Activated T-helper 1 cell treated with anti-CD3 and anti-CD28 coated beads, Interleukin-12 subunit alpha, Interleukin-12 subunit beta, Interleukin-2, Interleukin-4 antibody, amounts not matched to agents 30 ng/mL and 10 ng/mL and 1 ng/mL, durations not matched to agents 14 hours and 24 hours and 36 hours (primary cell): ENCODE results near the gene FPR1. TPM values are rescaled to one million over a fixed set of nuclear protein-coding genes. Genes with fewer than 3 reads are reported as not detected.

ENCODE experiments used
- DNase-seq: peaks from one replicate; pipeline ENCODE4 v3.0.0; 2021; ENCODE audit warnings: low spot score
- H3K27ac Mint-ChIP-seq: one replicate; pipeline ENCODE4 v1.8.0; 2021; ENCODE audit warnings: mild to moderate bottlenecking, mixed read lengths
- H3K27me3 Mint-ChIP-seq: one replicate; pipeline ENCODE4 v1.8.0; 2022; ENCODE audit warnings: mild to moderate bottlenecking, moderate library complexity, mixed read lengths; ENCODE audit not compliant: insufficient read depth
- H3K36me3 Mint-ChIP-seq: one replicate; pipeline ENCODE4 v1.8.0; 2021; ENCODE audit warnings: low read depth, mixed read lengths
- H3K4me1 Mint-ChIP-seq: one replicate; pipeline ENCODE4 v1.8.0; 2021; ENCODE audit warnings: low read depth, mixed read lengths
- H3K4me3 Mint-ChIP-seq: one replicate; pipeline ENCODE4 v1.8.0; 2021; ENCODE audit warnings: mild to moderate bottlenecking, moderate library complexity, mixed read lengths
- H3K9me3 Mint-ChIP-seq: one replicate; pipeline ENCODE4 v1.8.0; 2021; ENCODE audit warnings: mixed read lengths
- intact Hi-C: fragments of 100-400 bp; cut with micrococcal nuclease; formaldehyde crosslinking; loops from one replicate; pipeline ENCODE4 v1.15.1; 2024
- total RNA-seq: library from RNA; stranded (reverse); gene quantifications from 2 replicates; pipeline ENCODE4 v1.2.3, GENCODE V29; 2022

The FPR1 gene
- total RNA-seq, 1 donor from 2014 or later = not detected

GRCh38 chr19:51703575-51704515 is 47.8 kb downstream of the FPR1 start:
- intact Hi-C loops = loop anchor here (1.0 to 2.0 kb wide), 5 partner anchors 14 to 485 kb away; no protein-coding TSS in a partner anchor
- H3K9me3 Mint-ChIP-seq = no peaks in the 10 kb centered on the region
- DNase-seq = peak; percentile 95
- peaks cover 30% of the 10 kb centered on the region for H3K4me1 Mint-ChIP-seq
- peaks cover 3% of the 10 kb centered on the region for H3K27me3 Mint-ChIP-seq
- H3K4me3 Mint-ChIP-seq = peak overlapping the region; percentile 87
- peaks cover 21% of the 10 kb centered on the region for H3K36me3 Mint-ChIP-seq
- peak overlapping the region; percentile 89 for H3K27ac Mint-ChIP-seq

- peaks cover 30% of the 10 kb centered on the region for H3K4me1 Mint-ChIP-seq
- intact Hi-C loops = loop anchor here (2.0 kb wide), 1 partner anchor 364 kb away; no protein-coding TSS in a partner anchor
- no peak for DNase-seq
- H3K27me3 Mint-ChIP-seq = peaks cover 2% of the 10 kb centered on the region
- H3K9me3 Mint-ChIP-seq = peaks cover 4% of the 10 kb centered on the region
- peak overlapping the region; percentile 89 for H3K27ac Mint-ChIP-seq
- H3K36me3 Mint-ChIP-seq = peaks cover 25% of the 10 kb centered on the region
- peak overlapping the region; percentile 87 for H3K4me3 Mint-ChIP-seq
Measured at GRCh38 chr19:51702825-51703574, 48.7 kb downstream of the FPR1 start.

- peaks cover 4% of the 10 kb centered on the region for H3K9me3 Mint-ChIP-seq
- intact Hi-C loops = loop anchor here (2.0 kb wide), 1 partner anchor 363 kb away; no protein-coding TSS in a partner anchor
- H3K4me3 Mint-ChIP-seq = peak overlapping the region; percentile 87
- H3K27ac Mint-ChIP-seq = peak overlapping the region; percentile 29
- no peak for DNase-seq
- H3K27me3 Mint-ChIP-seq = peaks cover 2% of the 10 kb centered on the region
- peaks cover 24% of the 10 kb centered on the region for H3K36me3 Mint-ChIP-seq
- H3K4me1 Mint-ChIP-seq = peaks cover 30% of the 10 kb centered on the region
Measured at GRCh38 chr19:51702103-51702824, 49.4 kb downstream of the FPR1 start.

GRCh38 chr19:51701468-51702100 is 50.1 kb downstream of the FPR1 start:
- Mint-ChIP-seq H3K4me1 (peaks cover 30% of the 10 kb centered on the region), H3K27me3 (peaks cover 2% of the 10 kb centered on the region), H3K36me3 (peaks cover 22% of the 10 kb centered on the region), H3K4me3 (no peak overlapping the region), H3K9me3 (peaks cover 4% of the 10 kb centered on the region), H3K27ac (no peak overlapping the region)
- DNase-seq = no peak
- intact Hi-C loops = loop anchor here (2.0 kb wide), 1 partner anchor 363 kb away; no protein-coding TSS in a partner anchor

GRCh38 chr19:51699170-51699569 is 52.5 kb downstream of the FPR1 start:
- intact Hi-C loops = no loop called here
- DNase-seq = no peak
- Mint-ChIP-seq H3K27ac (no peak overlapping the region), H3K4me3 (no peak overlapping the region), H3K4me1 (peaks cover 15% of the 10 kb centered on the region), H3K27me3 (peaks cover 2% of the 10 kb centered on the region), H3K36me3 (peaks cover 10% of the 10 kb centered on the region), H3K9me3 (peaks cover 4% of the 10 kb centered on the region)

- Mint-ChIP-seq H3K27ac (no peak overlapping the region), H3K9me3 (peaks cover 4% of the 10 kb centered on the region), H3K36me3 (peaks cover 10% of the 10 kb centered on the region), H3K4me1 (peaks cover 10% of the 10 kb centered on the region), H3K4me3 (no peak overlapping the region), H3K27me3 (peaks cover 2% of the 10 kb centered on the region)
- no peak for DNase-seq
- intact Hi-C loops = no loop called here
Measured at GRCh38 chr19:51698296-51698695, 53.4 kb downstream of the FPR1 start.

GRCh38 chr19:51697169-51697776 is 54.4 kb downstream of the FPR1 start:
- Mint-ChIP-seq H3K27me3 (no peaks in the 10 kb centered on the region), H3K4me1 (peaks cover under 1% of the 10 kb centered on the region), H3K36me3 (peaks cover 13% of the 10 kb centered on the region), H3K9me3 (peaks cover 4% of the 10 kb centered on the region), H3K27ac (no peak overlapping the region), H3K4me3 (no peak overlapping the region)
- DNase-seq = no peak
- intact Hi-C loops = no loop called here

GRCh38 chr19:51696606-51697005 is 55.1 kb downstream of the FPR1 start:
- Mint-ChIP-seq H3K36me3 (peaks cover 13% of the 10 kb centered on the region), H3K9me3 (peaks cover 4% of the 10 kb centered on the region), H3K27ac (no peak overlapping the region), H3K4me1 (no peaks in the 10 kb centered on the region), H3K27me3 (no peaks in the 10 kb centered on the region), H3K4me3 (no peak overlapping the region)
- intact Hi-C loops = no loop called here
- DNase-seq = no peak

Other genes with a start within 250 kb of the FPR1 start
- gene SIGLEC6, start 220.2 kb downstream of the FPR1 start, total RNA-seq = 0.98 and 1.6 TPM in 2 replicates
- gene ZNF175, start 180.6 kb downstream of the FPR1 start, total RNA-seq = 7.9 and 8.4 TPM in 2 replicates
- gene SIGLEC5, start 121.5 kb downstream of the FPR1 start, total RNA-seq = not detected in 2 replicates
- not detected in 2 replicates for gene SIGLEC14, start 105.1 kb downstream of the FPR1 start, total RNA-seq
- gene SPACA6, start 58.5 kb downstream of the FPR1 start, total RNA-seq = 6.8 and 8.9 TPM in 2 replicates
- not detected in 2 replicates for gene HAS1, start 27.9 kb downstream of the FPR1 start, total RNA-seq
- not detected in 2 replicates for gene FPR2, start 9.3 kb upstream of the FPR1 start, total RNA-seq
- not detected in 2 replicates for gene FPR3, start 43.3 kb upstream of the FPR1 start, total RNA-seq
- gene ZNF577, start 136.1 kb upstream of the FPR1 start, total RNA-seq = 4.4 and 6.3 TPM in 2 replicates
- 10.5 and 12.3 TPM in 2 replicates for gene ZNF649, start 153.1 kb upstream of the FPR1 start, total RNA-seq
- 3.1 and 3.8 TPM in 2 replicates for gene ZNF613, start 175.6 kb upstream of the FPR1 start, total RNA-seq
- gene ZNF350, start 235.0 kb upstream of the FPR1 start, total RNA-seq = 7.9 and 8.7 TPM in 2 replicates